Endothelial cell of umbilical vein (primary cell): ENCODE data around the gene PIK3R1. TPM values are rescaled to one million over a fixed set of nuclear protein-coding genes. Genes with fewer than 3 reads are reported as not detected.

Experiments used
- BruUV-seq: library from RNA; stranded (reverse); fragments of 400-500 nt; replicated peaks from 2 replicates; lab custom pipeline; 2021; lab: Mats Ljungman, UMichigan
- CTCF ChIA-PET: fragments of 300-600, 350-600 bp; sonication (Branson Sonifier 250); formaldehyde crosslinking; loops from one replicate; lab custom pipeline; 2021; ENCODE audit warnings: antibody characterized with exemption, inconsistent platforms; lab: Charles Lee
- POLR2A ChIA-PET: fragments of 300-600, 350-600 bp; sonication (Branson Sonifier 250); formaldehyde crosslinking; loops from one replicate; lab custom pipeline; 2021; ENCODE audit warnings: antibody characterized with exemption, inconsistent platforms; lab: Charles Lee
- DNase-seq: peaks from one replicate; pipeline ENCODE4 v3.0.0-alpha.2; 2011; ENCODE audit warnings: low read depth, low spot score
- FAIRE-seq: peaks from 2 replicates; lab custom pipeline; 2011; peaks lifted over from hg19 to GRCh38; lab: Jason Lieb, UNC
- H2AFZ ChIP-seq: 2 replicates; pipeline ENCODE4 v1.6.0; 2012; ENCODE audit warnings: low read depth, low read length, control low read depth, inconsistent platforms
- H3K27ac ChIP-seq: 2 replicates; pipeline ENCODE4 v1.5.1; 2011; ENCODE audit warnings: low read depth, mild to moderate bottlenecking, control low read depth, low read length, moderate library complexity; ENCODE audit not compliant: insufficient read depth
- H3K27me3 ChIP-seq, 2 experiments: 2 replicates each; pipeline versions ENCODE4 v1.6.0 to v1.6.1; 2011; ENCODE audit warnings: low read length in 2 of 2, mixed read lengths in 1 of 2; ENCODE audit not compliant: control insufficient read depth in 2 of 2, insufficient read depth in 2 of 2
- H3K36me3 ChIP-seq, 2 experiments: 2 replicates in 1 of 2; 3 replicates in 1 of 2; pipeline ENCODE4 v1.5.1; 2011; ENCODE audit warnings: low read length in 2 of 2, mild to moderate bottlenecking in 1 of 2, moderate library complexity in 1 of 2; ENCODE audit not compliant: control insufficient read depth in 2 of 2, insufficient read depth in 2 of 2; ENCODE audit errors: extremely low read depth in 1 of 2
- H3K4me1 ChIP-seq: 3 replicates; pipeline ENCODE4 v1.5.1; 2011; ENCODE audit warnings: mild to moderate bottlenecking, low read length; ENCODE audit not compliant: control insufficient read depth, insufficient read depth; ENCODE audit errors: extremely low read depth
- H3K4me2 ChIP-seq: 2 replicates; pipeline ENCODE4 v1.6.1; 2011; ENCODE audit warnings: low read length, control low read depth, mixed read lengths; ENCODE audit not compliant: insufficient read depth
- H3K4me3 ChIP-seq, 3 experiments: fragments of 200-600 bp in 1 of 3; sonication (generic), shearing (Covaris generic) in 1 of 3; replicated peaks in 1 of 3; 2 replicates each; pipeline ENCODE4 v1.5.1; 2011 to 2016; ENCODE audit warnings: control low read depth in 3 of 3, low read length in 3 of 3, mild to moderate bottlenecking in 2 of 3, inconsistent platforms in 1 of 3, low read depth in 1 of 3, moderate library complexity in 1 of 3; ENCODE audit not compliant: insufficient read depth in 1 of 3
- H3K79me2 ChIP-seq: 2 replicates; pipeline ENCODE4 v1.6.0; 2012; ENCODE audit warnings: low read length, inconsistent platforms; ENCODE audit not compliant: control insufficient read depth, insufficient read depth
- H3K9ac ChIP-seq: replicated peaks from 2 replicates; pipeline ENCODE3; 2011; ENCODE audit warnings: low read length, control low read depth; ENCODE audit not compliant: insufficient read depth; ENCODE audit errors: extremely low read depth
- H3K9me1 ChIP-seq: replicated peaks from 3 replicates; pipeline ENCODE4 v1.6.0; 2011; ENCODE audit warnings: mild to moderate bottlenecking, low read length; ENCODE audit not compliant: control insufficient read depth, insufficient read depth; ENCODE audit errors: extremely low read depth
- H3K9me3 ChIP-seq: replicated peaks from 2 replicates; pipeline ENCODE4 v1.5.1; 2012; ENCODE audit warnings: low read length, inconsistent platforms; ENCODE audit not compliant: control insufficient read depth, insufficient read depth
- H4K20me1 ChIP-seq: replicated peaks from 2 replicates; pipeline ENCODE3; 2011; ENCODE audit warnings: mild to moderate bottlenecking, low read length; ENCODE audit not compliant: control insufficient read depth, insufficient read depth; ENCODE audit errors: extremely low read depth
- EZH2 ChIP-seq: IDR thresholded peaks from 2 replicates; pipeline ENCODE4 v1.6.1; 2012; ENCODE audit warnings: borderline replicate concordance, low read depth, mild to moderate bottlenecking, moderate library complexity, low read length, inconsistent platforms; ENCODE audit not compliant: severe bottlenecking
- FOS ChIP-seq: IDR thresholded peaks from 2 replicates; pipeline ENCODE4 v1.6.1; 2011; ENCODE audit warnings: mild to moderate bottlenecking, low read length, moderate library complexity, borderline replicate concordance; ENCODE audit not compliant: insufficient read depth
- GATA2 ChIP-seq: IDR thresholded peaks from 2 replicates; pipeline ENCODE4 v1.7.0; 2011; ENCODE audit warnings: low read depth, mild to moderate bottlenecking, moderate library complexity, mixed read lengths, low read length; ENCODE audit not compliant: insufficient read length, insufficient read depth
- JUN ChIP-seq: IDR thresholded peaks from 2 replicates; pipeline ENCODE4 v1.6.1; 2011; ENCODE audit warnings: borderline replicate concordance, low read depth; ENCODE audit not compliant: insufficient read length, insufficient read depth
- MYC ChIP-seq: IDR thresholded peaks from one replicate; pipeline ENCODE4 v1.6.1; 2011; ENCODE audit warnings: mild to moderate bottlenecking, low read depth, low read length
- POLR2AphosphoS5 ChIP-seq: IDR thresholded peaks from 2 replicates; pipeline ENCODE4 v1.6.1; 2012; ENCODE audit warnings: low read depth, mild to moderate bottlenecking, control low read depth, low read length, moderate library complexity; ENCODE audit not compliant: insufficient read depth
- dilution Hi-C: fragments of 300-500 bp; cut with MboI; formaldehyde crosslinking; loops from one replicate; pipeline ENCODE4 v1.15.0; 2019; ENCODE audit warnings: low sequenced_read_pairs; ENCODE audit not compliant: extremely low pct_ligation_motif_present
- intact Hi-C: fragments of 100-400 bp; cut with micrococcal nuclease; formaldehyde crosslinking; loops from one replicate; pipeline ENCODE4 v1.10.0; 2022
- polyA plus RNA-seq, 4 experiments: library from polyadenylated mRNA; depleted of rRNA in 3 of 4; stranded (reverse) in 3 of 4; unstranded in 1 of 4; fragments of >200 nt; gene quantifications; 2 replicates each; pipeline versions ENCODE4 v1.2.1 to v1.2.3, GENCODE V29; 2011 to 2012; ENCODE audit warnings: missing spikeins in 1 of 4
- total RNA-seq: library from RNA; stranded (reverse); gene quantifications from 2 replicates; pipeline ENCODE4 v1.2.3, GENCODE V29; 2021
- TF ChIP-seq, protein P1 (sequence below): IDR thresholded peaks from 2 replicates; pipeline ENCODE4 v1.6.1; 2011; ENCODE audit not compliant: insufficient read depth, insufficient read length
- TF ChIP-seq, protein P2 (sequence below), 2 donors: IDR thresholded peaks; 1 replicate in 1 of 2; 2 replicates in 1 of 2; pipeline ENCODE4 v1.5.1; 2011; ENCODE audit warnings: low read length in 2 of 2, mild to moderate bottlenecking in 2 of 2, moderate library complexity in 2 of 2, control low read depth in 1 of 2, inconsistent platforms in 1 of 2, low read depth in 1 of 2; ENCODE audit not compliant: insufficient read depth in 1 of 2; ENCODE audit errors: extremely low read depth in 1 of 2

PIK3R1 gene
- total and polyA plus RNA-seq, 2 donors (not counting 3 experiments of a cell fraction or from before 2014, with no cell fraction given): 2.8 to 30.0 TPM

DNA sequence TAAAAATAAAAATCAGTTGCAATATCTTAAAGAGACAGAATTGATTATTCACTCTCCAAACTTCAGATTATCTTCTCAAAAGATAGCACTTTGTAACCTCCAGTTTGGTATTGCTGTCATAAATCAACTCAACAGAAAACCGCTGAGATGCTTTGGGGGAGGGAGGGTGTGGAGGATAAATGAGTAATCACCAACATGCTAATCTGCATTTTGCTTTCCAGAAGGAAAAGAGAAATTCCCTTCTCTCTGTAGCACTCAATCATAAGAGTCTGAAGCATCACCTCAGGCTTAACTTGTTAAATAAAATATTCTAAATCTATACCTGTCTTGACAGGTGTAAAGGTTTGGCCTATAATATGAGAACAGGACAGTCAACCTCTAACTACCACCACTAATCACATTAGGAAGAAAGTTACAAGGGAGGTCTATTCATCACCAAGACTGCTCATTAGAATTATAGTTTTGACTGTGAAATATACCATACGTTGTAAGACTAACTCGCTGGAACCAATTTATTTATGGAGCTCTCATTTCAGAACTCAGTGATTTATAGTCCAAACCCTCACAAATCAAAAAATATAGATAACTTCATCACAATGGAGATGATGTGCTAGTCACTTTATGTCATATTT lies 89.0 kb downstream of the PIK3R1 start:
- intact Hi-C loops (no loop called here), dilution Hi-C loops (no loop called here)
- FAIRE-seq: no peak
- Histone ChIP-seq H3K36me3 (no peaks in the 10 kb centered on the region), H3K79me2 (no peaks in the 10 kb centered on the region), H3K27ac (no peak overlapping the region), H4K20me1 (no peaks in the 10 kb centered on the region), H3K27me3 (no peaks in the 10 kb centered on the region), H3K4me2 (no peak overlapping the region), H3K4me1 (no peaks in the 10 kb centered on the region), H3K9ac (no peak overlapping the region), H3K4me3 (no peak overlapping the region), H3K9me3 (no peaks in the 10 kb centered on the region), H3K9me1 (no peaks in the 10 kb centered on the region), H2AFZ (no peak overlapping the region)
- BruUV-seq: no TSS peak
- CTCF ChIA-PET: interaction anchor here (0.8 kb wide), 1 partner anchor 156 kb away, joined by 3 read pairs; no protein-coding TSS in a partner anchor
- POLR2A ChIA-PET: no interaction called here
- no peak for DNase-seq
- TF ChIP-seq, protein P1, sequence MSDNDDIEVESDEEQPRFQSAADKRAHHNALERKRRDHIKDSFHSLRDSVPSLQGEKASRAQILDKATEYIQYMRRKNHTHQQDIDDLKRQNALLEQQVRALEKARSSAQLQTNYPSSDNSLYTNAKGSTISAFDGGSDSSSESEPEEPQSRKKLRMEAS: no peak
- TF ChIP-seq EZH2 (no peak), JUN (no peak), GATA2 (no peak), FOS (no peak), POLR2AphosphoS5 (no peak), MYC (no peak)
- TF ChIP-seq, protein P2, sequence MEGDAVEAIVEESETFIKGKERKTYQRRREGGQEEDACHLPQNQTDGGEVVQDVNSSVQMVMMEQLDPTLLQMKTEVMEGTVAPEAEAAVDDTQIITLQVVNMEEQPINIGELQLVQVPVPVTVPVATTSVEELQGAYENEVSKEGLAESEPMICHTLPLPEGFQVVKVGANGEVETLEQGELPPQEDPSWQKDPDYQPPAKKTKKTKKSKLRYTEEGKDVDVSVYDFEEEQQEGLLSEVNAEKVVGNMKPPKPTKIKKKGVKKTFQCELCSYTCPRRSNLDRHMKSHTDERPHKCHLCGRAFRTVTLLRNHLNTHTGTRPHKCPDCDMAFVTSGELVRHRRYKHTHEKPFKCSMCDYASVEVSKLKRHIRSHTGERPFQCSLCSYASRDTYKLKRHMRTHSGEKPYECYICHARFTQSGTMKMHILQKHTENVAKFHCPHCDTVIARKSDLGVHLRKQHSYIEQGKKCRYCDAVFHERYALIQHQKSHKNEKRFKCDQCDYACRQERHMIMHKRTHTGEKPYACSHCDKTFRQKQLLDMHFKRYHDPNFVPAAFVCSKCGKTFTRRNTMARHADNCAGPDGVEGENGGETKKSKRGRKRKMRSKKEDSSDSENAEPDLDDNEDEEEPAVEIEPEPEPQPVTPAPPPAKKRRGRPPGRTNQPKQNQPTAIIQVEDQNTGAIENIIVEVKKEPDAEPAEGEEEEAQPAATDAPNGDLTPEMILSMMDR (IDR thresholded peaks at IDR 0.05; ENCODE audit: extremely low read depth in 1 of 2, insufficient read depth in 1 of 2, low read depth in 1 of 2, low read length in 2 of 2): no peak
